Body of pancreas (tissue), 4 donors: ENCODE results near the gene SHISAL1.
"Not testable (repeated sequence)": the region's sequence is repeated elsewhere in the genome, so short reads cannot be mapped to it uniquely, and the experiment has no call there.

Source experiments
- POLR2A ChIP-seq, 3 donors: fragments of 450-650 bp; IDR thresholded peaks; one replicate each; pipeline ENCODE4 v1.6.1; 2016; ENCODE audit warnings: antibody characterized with exemption in 3 of 3, mild to moderate bottlenecking in 2 of 3
- TF ChIP-seq, protein P1 (sequence below), 7 experiments: fragments of 450-650 bp in 4 of 7; fragments of 200-600 bp in 3 of 7; sonication (generic) in 3 of 7; IDR thresholded peaks; one replicate each; pipeline ENCODE4 v1.5.1; 2016 to 2019; ENCODE audit warnings: antibody characterized with exemption in 7 of 7

DNA sequence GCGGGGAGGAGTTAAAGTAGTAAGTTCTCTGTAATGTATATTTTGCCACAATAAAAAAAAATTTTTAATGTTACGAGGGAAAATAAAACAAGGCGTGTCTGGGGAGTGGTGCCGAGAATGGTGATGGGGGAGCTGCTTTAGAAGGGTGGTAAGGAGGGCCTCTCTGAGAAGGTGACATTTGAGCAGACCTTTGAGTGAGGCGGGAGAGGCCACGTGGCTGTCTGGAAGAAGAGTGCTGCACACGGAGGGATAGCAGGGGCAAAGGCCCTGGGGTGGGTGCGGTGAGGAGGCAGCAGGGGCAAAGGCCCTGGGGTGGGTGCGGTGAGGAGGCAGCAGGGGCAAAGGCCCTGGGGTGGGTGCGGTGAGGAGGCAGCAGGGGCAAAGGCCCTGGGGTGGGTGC, 10.4 kb downstream of the SHISAL1 start:
- TF ChIP-seq, protein P1, sequence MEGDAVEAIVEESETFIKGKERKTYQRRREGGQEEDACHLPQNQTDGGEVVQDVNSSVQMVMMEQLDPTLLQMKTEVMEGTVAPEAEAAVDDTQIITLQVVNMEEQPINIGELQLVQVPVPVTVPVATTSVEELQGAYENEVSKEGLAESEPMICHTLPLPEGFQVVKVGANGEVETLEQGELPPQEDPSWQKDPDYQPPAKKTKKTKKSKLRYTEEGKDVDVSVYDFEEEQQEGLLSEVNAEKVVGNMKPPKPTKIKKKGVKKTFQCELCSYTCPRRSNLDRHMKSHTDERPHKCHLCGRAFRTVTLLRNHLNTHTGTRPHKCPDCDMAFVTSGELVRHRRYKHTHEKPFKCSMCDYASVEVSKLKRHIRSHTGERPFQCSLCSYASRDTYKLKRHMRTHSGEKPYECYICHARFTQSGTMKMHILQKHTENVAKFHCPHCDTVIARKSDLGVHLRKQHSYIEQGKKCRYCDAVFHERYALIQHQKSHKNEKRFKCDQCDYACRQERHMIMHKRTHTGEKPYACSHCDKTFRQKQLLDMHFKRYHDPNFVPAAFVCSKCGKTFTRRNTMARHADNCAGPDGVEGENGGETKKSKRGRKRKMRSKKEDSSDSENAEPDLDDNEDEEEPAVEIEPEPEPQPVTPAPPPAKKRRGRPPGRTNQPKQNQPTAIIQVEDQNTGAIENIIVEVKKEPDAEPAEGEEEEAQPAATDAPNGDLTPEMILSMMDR (IDR thresholded peaks at IDR 0.05) = not testable (repeated sequence)
- TF ChIP-seq POLR2A (IDR thresholded peaks at IDR 0.05) = not testable (repeated sequence)
